COLO668 (cell line): ENCODE data around the gene TM2D1.

Experiments
- DNase-seq: peaks from one replicate; lab custom pipeline; 2025; ENCODE audit not compliant: unreplicated experiment; lab: John Stamatoyannopoulos, UW

TM2D1 gene

GRCh38 chr1:61645476-61645875, 79.5 kb downstream of the TM2D1 start:
- no peak for DNase-seq

GRCh38 chr1:61644303-61644702, 80.6 kb downstream of the TM2D1 start:
- no peak for DNase-seq

DNA sequence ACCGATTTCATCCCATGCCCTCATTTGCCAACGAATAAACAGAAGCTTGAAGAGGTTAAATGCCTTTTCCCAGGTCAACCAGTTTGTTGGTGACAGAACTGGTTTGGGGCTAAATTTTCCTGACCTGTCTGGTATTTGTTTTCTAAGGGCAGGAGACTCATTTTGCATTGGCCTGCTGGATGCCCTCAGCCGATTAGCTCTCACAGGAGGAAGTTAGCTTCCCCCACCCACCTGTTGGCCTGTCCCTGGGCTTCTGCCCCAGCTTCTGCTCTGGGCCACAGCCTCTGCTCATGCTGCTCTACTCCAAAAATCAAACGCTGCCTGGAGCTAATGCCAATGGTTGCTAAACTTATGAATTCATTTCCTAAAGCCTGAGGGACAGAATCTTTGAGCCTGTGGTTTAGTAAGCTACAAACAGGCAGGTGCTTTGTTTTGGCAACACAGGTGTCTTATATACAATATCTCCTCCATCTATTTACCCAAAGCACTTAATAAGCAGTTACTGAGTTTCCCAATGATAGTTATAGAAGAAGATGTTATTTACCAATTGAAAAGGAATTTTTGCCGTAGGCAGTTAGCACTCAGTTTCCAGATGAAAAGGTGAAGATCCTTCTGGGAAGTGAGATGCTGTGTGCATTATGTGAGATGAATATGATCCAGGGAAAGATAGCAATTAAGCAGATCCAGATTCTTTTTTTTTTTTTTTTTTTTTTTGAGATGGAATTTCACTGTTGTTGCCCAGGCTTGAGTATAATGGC, 82.3 kb downstream of the TM2D1 start:
- DNase-seq, result peak; percentile 55

DNA sequence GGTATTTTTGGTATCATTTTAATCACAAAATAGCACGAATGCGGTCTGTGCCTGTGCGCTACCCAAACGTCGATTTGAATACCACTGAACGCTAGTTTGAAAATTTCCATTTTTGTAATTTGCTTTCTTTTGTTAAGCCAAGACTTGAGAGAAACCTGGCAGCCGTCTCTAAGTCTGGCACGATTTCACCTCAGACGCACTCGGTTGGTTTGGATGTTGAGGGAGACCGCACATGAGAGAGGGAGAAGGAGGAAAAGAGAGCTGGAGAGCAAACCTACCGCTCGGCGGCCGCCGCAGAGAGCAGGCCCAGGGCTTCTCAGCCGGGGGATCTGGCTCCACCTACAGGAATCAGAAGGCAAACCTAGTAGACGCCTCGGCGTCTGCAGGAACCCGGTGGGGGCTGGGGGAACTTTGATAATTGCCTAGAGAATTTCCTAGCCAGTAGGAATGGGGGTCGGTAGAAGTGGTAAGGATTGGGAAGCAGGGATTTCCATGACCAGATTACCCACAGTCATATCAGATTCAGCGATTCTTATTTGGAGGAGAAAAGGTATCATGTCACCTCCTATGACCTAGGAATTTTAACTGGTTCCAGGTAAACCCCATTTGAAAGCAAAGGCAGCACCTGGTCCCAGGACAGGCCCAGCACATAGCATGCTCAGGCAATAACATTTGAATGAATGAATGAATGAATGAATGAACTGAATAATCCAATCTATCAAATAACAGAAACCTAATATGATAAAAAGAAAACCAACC, 83.2 kb downstream of the TM2D1 start:
- peak; percentile 40 for DNase-seq

- DNase-seq, result peak; percentile 73
Observed at GRCh38 chr1:61640531-61641530, 84.1 kb downstream of the TM2D1 start.

DNA sequence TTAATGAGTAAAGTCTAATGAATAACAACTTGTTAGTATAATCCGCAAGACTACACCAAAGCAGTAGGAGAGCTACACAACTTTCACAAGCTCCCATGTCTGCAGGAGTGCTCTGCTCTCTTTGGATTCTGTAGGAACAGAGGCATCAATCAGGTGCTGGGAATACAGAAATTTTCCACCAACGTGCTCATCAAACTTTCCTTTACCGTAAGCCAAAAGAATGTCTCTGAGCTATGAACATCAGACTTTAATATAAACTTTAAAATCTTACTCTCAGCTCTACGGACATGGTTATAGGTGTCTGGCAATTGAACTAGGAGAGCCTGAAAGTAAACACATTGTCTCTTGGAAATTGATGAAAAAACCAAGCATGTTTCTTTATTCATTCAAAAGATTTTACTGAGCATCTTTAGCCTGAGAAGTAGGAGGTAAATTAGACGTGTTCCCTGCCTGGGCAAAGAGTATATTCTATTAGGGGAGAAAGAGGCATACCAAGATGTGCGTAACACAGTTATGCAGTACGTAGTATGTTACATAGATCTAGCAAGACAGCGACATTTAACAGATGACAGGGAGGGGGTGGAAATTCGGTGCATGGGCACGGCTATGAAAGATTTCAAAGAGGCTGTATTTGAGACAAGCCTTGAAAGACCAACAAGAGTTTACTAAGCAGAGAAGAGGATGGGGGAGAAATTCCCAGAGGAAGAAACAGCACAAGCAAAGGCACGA, 85.2 kb downstream of the TM2D1 start:
- DNase-seq, result no peak

DNA sequence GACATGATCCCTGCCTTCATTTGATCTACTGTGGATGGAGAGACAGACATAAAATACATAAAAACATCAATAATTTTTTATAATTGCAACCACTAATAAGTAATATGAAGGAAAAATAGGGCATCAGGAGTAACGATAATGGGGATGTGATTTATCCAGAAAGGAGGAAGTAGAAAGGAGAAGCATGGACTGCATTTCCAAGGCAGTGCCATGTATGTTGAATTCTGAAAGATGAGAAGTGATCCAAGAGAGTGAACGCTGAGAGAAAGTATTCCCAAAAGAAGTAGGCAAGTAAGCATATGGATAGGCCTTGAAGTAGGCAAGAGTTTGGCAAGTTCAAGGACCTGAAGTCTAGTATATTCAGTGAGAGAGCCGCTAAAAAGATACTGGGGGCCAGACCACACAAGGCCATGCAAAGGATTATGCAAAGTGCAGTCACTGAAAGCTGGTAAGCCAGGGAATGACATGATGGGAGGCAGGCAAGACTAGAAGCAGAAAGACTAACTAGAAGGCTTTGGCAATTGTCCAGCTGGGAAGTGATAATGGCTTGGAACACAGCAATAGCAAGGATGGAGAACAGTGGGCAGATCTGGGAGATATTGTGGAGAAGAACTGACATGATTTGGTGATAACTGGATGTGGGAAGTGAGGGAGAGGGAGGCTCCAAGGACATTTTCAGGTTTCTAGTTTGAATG, 85.9 kb downstream of the TM2D1 start:
- peak; percentile 25 for DNase-seq

- no peak for DNase-seq
Observed at GRCh38 chr1:61638296-61638695, 86.6 kb downstream of the TM2D1 start.

- no peak for DNase-seq
Observed at GRCh38 chr1:61637470-61637869, 87.5 kb downstream of the TM2D1 start.

- no peak for DNase-seq
Observed at GRCh38 chr1:61636814-61637213, 88.1 kb downstream of the TM2D1 start.

DNA sequence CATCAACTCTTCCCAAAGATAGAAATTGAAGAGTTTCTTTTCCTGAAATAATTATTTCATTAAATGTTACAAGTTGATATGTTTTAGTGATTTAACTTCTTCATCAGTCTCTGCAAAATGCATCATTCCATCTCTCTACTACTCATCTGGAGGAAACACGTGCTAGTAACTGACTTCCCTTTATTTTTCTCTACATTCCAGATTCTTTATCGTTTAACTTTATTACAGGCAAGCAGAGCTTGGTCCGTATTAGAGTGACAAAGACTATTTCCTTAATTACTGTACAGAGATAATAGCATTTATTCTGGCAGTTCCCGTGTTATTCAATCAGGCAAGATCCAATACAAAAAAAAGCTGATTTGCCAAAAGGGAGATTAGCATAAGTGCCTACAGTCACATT, 88.6 kb downstream of the TM2D1 start:
- DNase-seq, result no peak

DNA sequence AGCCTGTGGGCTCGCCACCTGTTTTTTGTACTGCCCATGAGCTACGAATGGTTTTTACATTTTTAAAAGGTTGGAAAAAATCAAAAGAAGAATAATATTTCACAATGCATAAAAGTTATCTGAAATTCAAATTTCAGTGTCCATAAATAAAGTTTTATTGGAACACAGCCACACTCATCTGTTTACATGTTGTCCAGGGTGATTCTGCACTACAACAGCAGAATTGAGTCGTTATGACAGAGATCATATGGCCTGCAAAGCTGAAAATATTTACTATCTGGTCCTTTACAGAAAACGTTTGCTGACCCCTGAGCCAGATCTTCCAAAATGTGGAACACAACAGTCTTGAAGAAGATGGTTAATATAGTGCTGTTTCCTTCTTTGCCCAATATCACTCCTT, 89.4 kb downstream of the TM2D1 start:
- DNase-seq, result no peak

- DNase-seq, result no peak
Observed at GRCh38 chr1:61631436-61631835, 93.5 kb downstream of the TM2D1 start.
